Memory B cell (primary cell): ENCODE results near the gene RAPGEF5.

Experiments
- ATAC-seq: fragments of 150-1000 bp; cut with Tn5 transposase; 2 replicates; pipeline ENCODE4 v1.10.0; 2021; ENCODE audit warnings: low read depth, mild to moderate bottlenecking, moderate library complexity
- DNase-seq, 2 donors: peaks; one replicate each; pipeline ENCODE4 v3.0.0; 2022; ENCODE audit warnings: low spot score in 2 of 2
- H3K27ac Mint-ChIP-seq: one replicate; pipeline ENCODE4 v1.8.0; 2022; ENCODE audit warnings: mild to moderate bottlenecking, moderate library complexity, mixed read lengths
- H3K27me3 Mint-ChIP-seq: one replicate; pipeline ENCODE4 v1.8.0; 2022; ENCODE audit warnings: mixed read lengths
- H3K36me3 Mint-ChIP-seq: one replicate; pipeline ENCODE4 v1.8.0; 2022; ENCODE audit warnings: mild to moderate bottlenecking, mixed read lengths
- H3K4me1 Mint-ChIP-seq: one replicate; pipeline ENCODE4 v1.8.0; 2022; ENCODE audit warnings: mixed read lengths
- H3K4me3 Mint-ChIP-seq: one replicate; pipeline ENCODE4 v1.8.0; 2022; ENCODE audit warnings: mild to moderate bottlenecking, moderate library complexity, mixed read lengths
- H3K9me3 Mint-ChIP-seq: one replicate; pipeline ENCODE4 v1.8.0; 2022; ENCODE audit warnings: mixed read lengths

The RAPGEF5 gene

GRCh38 chr7:22240904-22241571, 115.9 kb downstream of the RAPGEF5 start:
- ATAC-seq, result no peak
- H3K27me3 Mint-ChIP-seq, result peaks cover 2% of the 10 kb centered on the region
- no peak for DNase-seq
- H3K4me1 Mint-ChIP-seq, result no peaks in the 10 kb centered on the region
- no peak overlapping the region for H3K4me3 Mint-ChIP-seq
- peaks cover 6% of the 10 kb centered on the region for H3K9me3 Mint-ChIP-seq
- H3K36me3 Mint-ChIP-seq, result no peaks in the 10 kb centered on the region
- no peak overlapping the region for H3K27ac Mint-ChIP-seq

- Mint-ChIP-seq H3K36me3 (no peaks in the 10 kb centered on the region), H3K4me1 (no peaks in the 10 kb centered on the region), H3K9me3 (no peaks in the 10 kb centered on the region), H3K27me3 (peaks cover 6% of the 10 kb centered on the region), H3K4me3 (no peak overlapping the region), H3K27ac (no peak overlapping the region)
- DNase-seq (no peak), ATAC-seq (no peak)
These were observed 118.3 kb downstream of the RAPGEF5 start for GRCh38 chr7:22238354-22239311.

- H3K4me3 Mint-ChIP-seq, result no peak overlapping the region
- no peaks in the 10 kb centered on the region for H3K36me3 Mint-ChIP-seq
- no peaks in the 10 kb centered on the region for H3K4me1 Mint-ChIP-seq
- H3K9me3 Mint-ChIP-seq, result no peaks in the 10 kb centered on the region
- DNase-seq, result no peak
- no peak for ATAC-seq
- H3K27me3 Mint-ChIP-seq, result peaks cover 6% of the 10 kb centered on the region
- no peak overlapping the region for H3K27ac Mint-ChIP-seq
These were observed 121.8 kb downstream of the RAPGEF5 start for GRCh38 chr7:22235134-22235533.

- no peaks in the 10 kb centered on the region for H3K9me3 Mint-ChIP-seq
- no peaks in the 10 kb centered on the region for H3K4me1 Mint-ChIP-seq
- H3K36me3 Mint-ChIP-seq, result no peaks in the 10 kb centered on the region
- H3K4me3 Mint-ChIP-seq, result no peak overlapping the region
- peaks cover 6% of the 10 kb centered on the region for H3K27me3 Mint-ChIP-seq
- ATAC-seq, result no peak
- no peak overlapping the region for H3K27ac Mint-ChIP-seq
- no peak for DNase-seq
These were observed 122.7 kb downstream of the RAPGEF5 start for GRCh38 chr7:22234227-22234626.

GRCh38 chr7:22231806-22232205, 125.1 kb downstream of the RAPGEF5 start:
- DNase-seq (no peak), ATAC-seq (no peak)
- Mint-ChIP-seq H3K27me3 (peaks cover 6% of the 10 kb centered on the region), H3K36me3 (no peaks in the 10 kb centered on the region), H3K4me3 (no peak overlapping the region), H3K27ac (no peak overlapping the region), H3K9me3 (no peaks in the 10 kb centered on the region), H3K4me1 (no peaks in the 10 kb centered on the region)

GRCh38 chr7:22231141-22231540, 125.8 kb downstream of the RAPGEF5 start:
- Mint-ChIP-seq H3K4me1 (no peaks in the 10 kb centered on the region), H3K27me3 (peaks cover 4% of the 10 kb centered on the region), H3K9me3 (no peaks in the 10 kb centered on the region), H3K27ac (no peak overlapping the region), H3K4me3 (no peak overlapping the region), H3K36me3 (no peaks in the 10 kb centered on the region)
- DNase-seq (no peak), ATAC-seq (no peak)

- Mint-ChIP-seq H3K9me3 (no peaks in the 10 kb centered on the region), H3K4me1 (no peaks in the 10 kb centered on the region), H3K4me3 (no peak overlapping the region), H3K27me3 (peaks cover 4% of the 10 kb centered on the region), H3K27ac (no peak overlapping the region), H3K36me3 (no peaks in the 10 kb centered on the region)
- ATAC-seq (no peak), DNase-seq (no peak)
These were observed 126.7 kb downstream of the RAPGEF5 start for GRCh38 chr7:22230238-22230637.

GRCh38 chr7:22229148-22229547, 127.8 kb downstream of the RAPGEF5 start:
- H3K9me3 Mint-ChIP-seq, result no peaks in the 10 kb centered on the region
- H3K36me3 Mint-ChIP-seq, result no peaks in the 10 kb centered on the region
- peaks cover 2% of the 10 kb centered on the region for H3K27me3 Mint-ChIP-seq
- no peaks in the 10 kb centered on the region for H3K4me1 Mint-ChIP-seq
- H3K27ac Mint-ChIP-seq, result no peak overlapping the region
- no peak for DNase-seq
- H3K4me3 Mint-ChIP-seq, result no peak overlapping the region
- ATAC-seq, result no peak

- Mint-ChIP-seq H3K27me3 (no peaks in the 10 kb centered on the region), H3K4me1 (no peaks in the 10 kb centered on the region), H3K9me3 (peaks cover 2% of the 10 kb centered on the region), H3K27ac (no peak overlapping the region), H3K4me3 (no peak overlapping the region), H3K36me3 (no peaks in the 10 kb centered on the region)
- no peak for ATAC-seq
- DNase-seq, result no peak
These were observed 133.1 kb downstream of the RAPGEF5 start for GRCh38 chr7:22223807-22224206.

- Mint-ChIP-seq H3K4me1 (no peaks in the 10 kb centered on the region), H3K27me3 (peaks cover 4% of the 10 kb centered on the region), H3K4me3 (no peak overlapping the region), H3K36me3 (no peaks in the 10 kb centered on the region), H3K27ac (no peak overlapping the region), H3K9me3 (peaks cover 2% of the 10 kb centered on the region)
- DNase-seq, result no peak
- ATAC-seq, result no peak
These were observed 136.0 kb downstream of the RAPGEF5 start for GRCh38 chr7:22220941-22221340.

GRCh38 chr7:22219739-22220493, 137.0 kb downstream of the RAPGEF5 start:
- DNase-seq, result no peak

GRCh38 chr7:22219036-22219435, 137.9 kb downstream of the RAPGEF5 start:
- no peak for DNase-seq
- Mint-ChIP-seq H3K27ac (no peak overlapping the region), H3K9me3 (peaks cover 2% of the 10 kb centered on the region)

More at GRCh38 chr7:22219739-22220493, 137.0 kb downstream of the RAPGEF5 start:
- H3K36me3 Mint-ChIP-seq, result no peaks in the 10 kb centered on the region
- H3K27me3 Mint-ChIP-seq, result peaks cover 7% of the 10 kb centered on the region
- H3K4me3 Mint-ChIP-seq, result no peak overlapping the region
- no peak overlapping the region for H3K27ac Mint-ChIP-seq
- no peaks in the 10 kb centered on the region for H3K4me1 Mint-ChIP-seq
- peaks cover 2% of the 10 kb centered on the region for H3K9me3 Mint-ChIP-seq
- ATAC-seq, result no peak

GRCh38 chr7:22216832-22217475, 140.0 kb downstream of the RAPGEF5 start:
- peaks cover 2% of the 10 kb centered on the region for H3K9me3 Mint-ChIP-seq
- ATAC-seq (no peak), DNase-seq (no peak)
- no peak overlapping the region for H3K4me3 Mint-ChIP-seq
- no peaks in the 10 kb centered on the region for H3K4me1 Mint-ChIP-seq
- H3K27ac Mint-ChIP-seq, result no peak overlapping the region
- H3K36me3 Mint-ChIP-seq, result no peaks in the 10 kb centered on the region
- H3K27me3 Mint-ChIP-seq, result peaks cover 11% of the 10 kb centered on the region

More at GRCh38 chr7:22219036-22219435, 137.9 kb downstream of the RAPGEF5 start:
- no peak overlapping the region for H3K4me3 Mint-ChIP-seq
- H3K4me1 Mint-ChIP-seq, result no peaks in the 10 kb centered on the region
- H3K27me3 Mint-ChIP-seq, result peaks cover 7% of the 10 kb centered on the region
- ATAC-seq, result no peak
- H3K36me3 Mint-ChIP-seq, result no peaks in the 10 kb centered on the region
